Epithelial cell of esophagus (primary cell): ENCODE results near the gene ASB18.

Source experiments
- DNase-seq: peaks from one replicate; pipeline ENCODE4 v3.0.0; 2010; ENCODE audit warnings: low read depth
- H3K4me3 ChIP-seq: 2 replicates; pipeline ENCODE4 v1.5.1; 2011; ENCODE audit warnings: mild to moderate bottlenecking, low read length, control low read depth
- TF ChIP-seq, protein P1 (sequence below): IDR thresholded peaks from 2 replicates; pipeline ENCODE4 v1.5.1; 2011; ENCODE audit warnings: low read depth, mild to moderate bottlenecking, low read length, control low read depth, inconsistent platforms; ENCODE audit not compliant: insufficient read depth; ENCODE audit errors: missing control alignments

Gene ASB18

GRCh38 chr2:236143811-236144210 lies 120.4 kb downstream of the ASB18 start:
- DNase-seq: no peak
- H3K4me3 ChIP-seq: no peak overlapping the region
- TF ChIP-seq, protein P1, sequence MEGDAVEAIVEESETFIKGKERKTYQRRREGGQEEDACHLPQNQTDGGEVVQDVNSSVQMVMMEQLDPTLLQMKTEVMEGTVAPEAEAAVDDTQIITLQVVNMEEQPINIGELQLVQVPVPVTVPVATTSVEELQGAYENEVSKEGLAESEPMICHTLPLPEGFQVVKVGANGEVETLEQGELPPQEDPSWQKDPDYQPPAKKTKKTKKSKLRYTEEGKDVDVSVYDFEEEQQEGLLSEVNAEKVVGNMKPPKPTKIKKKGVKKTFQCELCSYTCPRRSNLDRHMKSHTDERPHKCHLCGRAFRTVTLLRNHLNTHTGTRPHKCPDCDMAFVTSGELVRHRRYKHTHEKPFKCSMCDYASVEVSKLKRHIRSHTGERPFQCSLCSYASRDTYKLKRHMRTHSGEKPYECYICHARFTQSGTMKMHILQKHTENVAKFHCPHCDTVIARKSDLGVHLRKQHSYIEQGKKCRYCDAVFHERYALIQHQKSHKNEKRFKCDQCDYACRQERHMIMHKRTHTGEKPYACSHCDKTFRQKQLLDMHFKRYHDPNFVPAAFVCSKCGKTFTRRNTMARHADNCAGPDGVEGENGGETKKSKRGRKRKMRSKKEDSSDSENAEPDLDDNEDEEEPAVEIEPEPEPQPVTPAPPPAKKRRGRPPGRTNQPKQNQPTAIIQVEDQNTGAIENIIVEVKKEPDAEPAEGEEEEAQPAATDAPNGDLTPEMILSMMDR: no peak
